CD4-positive, alpha-beta T cell treated with Interleukin-15 for 4 hours (primary cell): ENCODE measurements around the gene TTC4.
A peak's percentile ranks its signal among the peaks of the same experiment; 100 is the strongest.

ENCODE experiments used
- DNase-seq: peaks from one replicate; pipeline ENCODE4 v3.0.0-alpha.2; 2020; ENCODE audit warnings: low spot score

The TTC4 gene

DNA sequence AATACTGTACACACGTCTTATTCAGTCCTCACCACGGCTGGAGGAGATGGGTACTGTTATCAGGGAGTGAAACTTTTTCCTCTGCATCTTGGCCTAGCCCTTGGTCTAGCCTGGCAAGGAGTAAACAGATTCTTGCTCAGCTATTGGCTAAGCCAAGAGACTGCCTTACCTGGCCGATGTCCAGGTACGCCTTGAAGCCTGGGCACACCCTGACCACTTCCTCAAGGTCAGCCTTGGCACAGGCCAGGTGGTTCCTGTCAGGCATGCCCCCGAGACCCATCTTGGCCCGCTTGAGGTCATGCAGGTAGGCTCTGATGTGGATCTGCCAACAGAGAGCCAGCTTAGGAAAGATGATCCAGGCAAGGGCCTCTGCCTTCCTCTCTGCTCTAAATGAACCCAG lies 66.5 kb downstream of the TTC4 start:
- DNase-seq: no peak

DNA sequence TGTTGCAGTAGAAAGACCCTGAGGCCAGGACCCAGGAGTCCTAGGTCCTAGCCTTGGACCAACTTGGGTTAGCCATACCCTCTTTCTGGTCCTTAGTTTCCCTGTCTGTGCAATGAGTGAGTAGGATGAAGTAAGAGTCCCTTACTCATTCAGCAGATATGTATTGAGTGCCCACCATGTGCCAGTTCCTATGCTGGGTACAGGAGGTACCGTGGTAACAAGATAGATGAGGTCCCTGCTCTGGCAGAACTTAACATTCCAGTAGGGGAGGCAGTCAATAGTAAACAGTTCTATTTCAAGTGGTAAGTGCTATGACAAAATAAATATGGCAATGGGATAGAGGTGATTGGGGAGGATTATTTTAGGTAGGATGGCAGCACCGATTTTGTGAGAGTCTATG lies 66.9 kb downstream of the TTC4 start:
- DNase-seq: no peak

DNA sequence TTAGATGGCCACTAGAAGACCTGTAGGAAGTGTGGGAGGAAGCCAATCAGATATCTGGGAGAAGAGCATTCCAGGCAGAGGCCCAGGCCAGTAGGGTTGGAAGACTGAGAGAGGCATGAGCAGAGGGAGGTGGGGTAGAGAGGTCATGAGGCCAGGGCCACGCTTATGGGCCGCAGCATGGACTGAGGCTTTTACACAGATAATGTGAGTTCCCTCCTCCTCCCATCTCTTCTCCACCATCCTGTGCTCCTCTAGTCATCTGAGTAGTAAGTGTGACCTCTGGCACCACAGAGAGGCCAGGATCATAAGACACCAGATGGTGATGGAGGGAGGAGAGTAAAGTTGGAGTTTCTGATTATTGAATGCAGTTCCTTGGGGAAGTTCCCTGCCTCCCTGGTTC lies 68.4 kb downstream of the TTC4 start:
- no peak for DNase-seq

DNA sequence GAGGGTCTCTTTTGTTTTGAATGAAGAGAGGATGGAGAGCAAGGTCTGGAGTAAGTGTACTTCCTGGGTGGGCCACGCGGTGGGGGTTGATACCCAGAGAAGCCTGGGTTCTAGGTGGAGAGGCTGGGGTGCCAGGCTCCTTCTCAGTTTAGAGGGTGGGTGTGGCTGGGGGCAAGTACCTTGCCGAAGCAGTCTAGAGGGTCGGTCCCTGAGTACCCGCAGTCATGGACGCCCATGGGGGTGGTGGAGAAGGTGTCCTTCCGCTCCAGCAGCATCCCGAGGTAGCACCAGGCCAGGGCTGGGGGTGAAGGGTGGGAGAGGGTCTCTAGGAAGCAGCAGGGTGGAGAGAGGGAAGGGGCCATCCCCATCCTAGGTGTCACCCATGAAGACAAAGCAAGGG lies 71.1 kb downstream of the TTC4 start:
- no peak for DNase-seq

DNA sequence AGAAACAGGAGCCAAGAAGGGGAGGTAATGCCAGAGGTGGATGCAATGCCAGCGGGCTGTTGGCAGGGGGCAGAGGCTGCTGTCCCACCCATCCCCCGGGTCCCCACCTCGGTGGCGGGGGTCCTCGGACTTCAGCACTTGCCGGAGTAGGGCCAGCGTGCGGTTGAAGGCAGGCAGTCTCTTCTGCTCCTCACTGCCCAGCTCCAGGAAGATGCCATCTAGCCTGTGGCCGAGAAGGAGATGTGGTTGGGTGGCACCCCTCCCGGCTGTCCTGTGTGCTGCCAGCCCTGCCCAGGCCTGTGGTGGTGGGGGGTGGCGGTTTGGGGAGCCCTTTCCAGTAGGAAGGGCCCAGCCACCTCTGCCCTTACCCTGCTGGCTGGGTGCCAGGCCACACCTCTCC lies 71.9 kb downstream of the TTC4 start:
- DNase-seq: no peak

DNA sequence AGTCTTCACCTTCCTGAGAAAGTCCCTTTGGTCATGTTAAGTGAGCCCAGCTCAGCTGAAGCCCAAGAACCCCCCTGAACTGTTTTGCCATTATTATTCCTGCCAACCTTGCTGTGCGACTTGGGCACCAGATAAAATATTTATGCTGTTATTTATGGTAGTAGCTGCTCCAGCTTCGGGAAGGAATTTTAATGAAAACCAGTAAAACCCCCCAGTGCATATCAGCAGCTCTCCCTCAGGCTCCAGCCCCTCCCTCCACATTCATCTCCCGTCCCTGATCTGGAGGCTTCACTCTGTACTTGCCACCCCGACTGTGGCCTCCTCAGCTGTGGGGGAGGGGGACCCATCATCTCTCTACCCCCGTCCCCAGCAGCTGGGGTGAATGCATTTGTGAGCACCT lies 72.8 kb downstream of the TTC4 start:
- DNase-seq: no peak

DNA sequence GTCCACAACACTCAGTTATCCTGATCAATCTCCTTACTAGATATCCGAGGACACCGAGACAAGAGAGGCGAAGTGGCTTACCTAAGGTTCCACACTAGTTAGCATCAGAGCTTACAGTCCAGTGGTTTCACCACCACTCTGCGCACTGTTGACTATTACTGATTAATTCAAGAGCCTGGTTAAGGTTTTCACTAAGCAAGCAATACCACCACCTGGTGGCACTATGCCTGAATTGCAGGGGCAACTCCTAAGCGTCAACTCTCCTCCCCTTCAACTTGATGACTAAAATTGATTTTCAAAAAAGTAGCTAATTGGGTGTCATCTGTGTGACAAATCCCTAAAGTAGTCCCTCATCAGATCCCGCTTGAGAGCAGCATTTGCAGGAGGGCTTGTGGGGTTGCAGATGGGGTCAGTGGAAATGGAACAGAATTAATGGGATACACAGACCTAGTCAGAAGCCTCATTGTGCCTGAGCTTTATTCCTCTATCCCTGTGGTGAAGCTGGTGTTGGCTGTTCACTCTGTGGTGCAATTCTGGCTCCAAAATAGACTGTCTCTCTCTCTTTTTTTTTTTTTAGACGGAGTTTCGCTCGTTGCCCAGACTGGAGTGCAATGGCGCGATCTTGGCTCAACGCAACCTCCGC lies 76.3 kb downstream of the TTC4 start:
- peak; percentile 27 for DNase-seq
